Caco-2 (cell line): ENCODE measurements around the gene EIF3L. TPM values are rescaled to one million over a fixed set of nuclear protein-coding genes. Genes with fewer than 3 reads are reported as not detected.

Experiments used
- BruUV-seq: library from RNA; stranded (reverse); fragments of 400-500 nt; replicated peaks from 2 replicates; lab custom pipeline; 2021; lab: Mats Ljungman, UMichigan
- CTCF ChIA-PET: fragments of 300-600 bp; sonication (Branson Sonifier 250); formaldehyde crosslinking; loops from one replicate; lab custom pipeline; 2022; ENCODE audit warnings: antibody characterized with exemption; lab: Charles Lee
- POLR2A ChIA-PET: fragments of 300-600 bp; sonication (Branson Sonifier 250); formaldehyde crosslinking; loops from one replicate; lab custom pipeline; 2022; ENCODE audit warnings: antibody characterized with exemption; lab: Charles Lee
- DNase-seq, 2 experiments: peaks; one replicate each; pipeline versions ENCODE4 v3.0.0 to v3.0.0-alpha.2; 2020 to 2022
- H3K27me3 ChIP-seq: replicated peaks from 2 replicates; pipeline ENCODE4 v1.6.0; 2011; ENCODE audit warnings: low read length; ENCODE audit not compliant: control insufficient read depth, insufficient read depth
- H3K36me3 ChIP-seq: 2 replicates; pipeline ENCODE4 v1.5.1; 2011; ENCODE audit warnings: low read length; ENCODE audit not compliant: control insufficient read depth, insufficient read depth
- H3K4me1 ChIP-seq: fragments of 250-450 bp; sonication (Bioruptor Pico); 2 replicates; pipeline ENCODE4 v1.5.1; 2020; ENCODE audit warnings: mild to moderate bottlenecking
- H3K4me3 ChIP-seq: 2 replicates; pipeline ENCODE4 v1.5.1; 2011; ENCODE audit warnings: low read depth, mild to moderate bottlenecking, control low read depth, low read length
- H3K9me3 ChIP-seq: fragments of 250-450 bp; sonication (Bioruptor Pico); 2 replicates; pipeline ENCODE4 v1.5.1; 2020; ENCODE audit warnings: mild to moderate bottlenecking, moderate library complexity
- H3K27ac Mint-ChIP-seq: one replicate; pipeline ENCODE4 v1.8.0; 2022; ENCODE audit warnings: mixed read lengths; ENCODE audit not compliant: unreplicated experiment
- H3K27me3 Mint-ChIP-seq: one replicate; pipeline ENCODE4 v1.8.0; 2022; ENCODE audit warnings: mixed read lengths; ENCODE audit not compliant: insufficient read depth, unreplicated experiment
- H3K36me3 Mint-ChIP-seq: one replicate; pipeline ENCODE4 v1.8.0; 2022; ENCODE audit warnings: mild to moderate bottlenecking, mixed read lengths; ENCODE audit not compliant: insufficient read depth, unreplicated experiment
- H3K4me1 Mint-ChIP-seq: one replicate; pipeline ENCODE4 v1.8.0; 2022; ENCODE audit warnings: low read depth, mixed read lengths; ENCODE audit not compliant: unreplicated experiment
- H3K4me3 Mint-ChIP-seq: one replicate; pipeline ENCODE4 v1.8.0; 2022; ENCODE audit warnings: mild to moderate bottlenecking, moderate library complexity, mixed read lengths; ENCODE audit not compliant: unreplicated experiment
- H3K9me3 Mint-ChIP-seq: one replicate; pipeline ENCODE4 v1.8.0; 2022; ENCODE audit warnings: mixed read lengths; ENCODE audit not compliant: unreplicated experiment
- CTCF ChIP-seq, 2 experiments: fragments of 200-600 bp in 1 of 2; IDR thresholded peaks; 1 replicate in 1 of 2; 2 replicates in 1 of 2; pipeline versions ENCODE4 v1.5.1 to v1.8.0; 2011 to 2022; ENCODE audit warnings: antibody characterized with exemption in 1 of 2, control low read depth in 1 of 2, inconsistent platforms in 1 of 2, low read depth in 1 of 2, low read length in 1 of 2, mild to moderate bottlenecking in 1 of 2, moderate library complexity in 1 of 2; ENCODE audit not compliant: insufficient read depth in 1 of 2, severe bottlenecking in 1 of 2, unreplicated experiment in 1 of 2
- intact Hi-C: fragments of 100-400 bp; cut with micrococcal nuclease; formaldehyde crosslinking; loops from one replicate; pipeline ENCODE4 v1.10.0; 2022; ENCODE audit not compliant: unreplicated experiment
- total RNA-seq: library from RNA; stranded (reverse); gene quantifications from 2 replicates; pipeline ENCODE4 v1.2.3, GENCODE V29; 2022

Gene EIF3L
- total RNA-seq, 1 experiment from 2014 or later, result 554 TPM

DNA sequence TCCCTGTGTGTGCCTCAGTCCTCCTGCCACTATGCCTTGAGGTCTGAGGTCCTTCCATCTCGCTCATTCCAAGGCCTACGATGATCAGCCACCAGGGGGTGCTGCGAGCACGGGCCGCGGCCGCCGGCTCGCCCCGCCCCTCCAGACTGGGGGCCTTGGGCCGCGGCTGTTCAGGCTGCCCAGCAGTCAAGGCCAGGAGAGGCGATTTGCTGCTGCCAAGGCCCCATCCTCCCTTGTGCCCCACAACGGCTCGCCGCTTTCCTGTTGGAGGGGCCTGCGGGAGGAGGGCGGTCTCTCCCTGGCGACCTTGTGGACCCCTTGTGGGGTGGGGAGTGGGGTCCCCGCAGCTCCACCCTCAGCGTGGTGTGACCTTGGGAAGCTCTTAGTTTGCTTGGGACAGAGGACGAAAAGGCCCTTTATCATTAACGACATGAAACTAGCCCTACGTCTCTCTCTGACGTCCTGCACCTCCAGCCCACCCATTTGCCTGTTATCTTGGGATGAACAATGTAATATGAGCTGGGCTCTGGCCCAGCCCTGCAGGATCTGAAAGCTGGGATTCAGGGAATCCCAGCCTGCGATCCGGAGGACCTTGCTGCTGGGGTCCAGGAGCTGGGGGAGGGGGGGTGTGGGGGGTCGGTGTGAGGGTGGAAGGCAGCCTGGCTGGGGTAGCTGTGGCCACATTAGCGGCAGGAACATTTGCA, 31.4 kb upstream of the EIF3L start:
- TF ChIP-seq CTCF (IDR thresholded peaks at IDR 0.05; ENCODE audit: insufficient read depth in 1 of 2, low read depth in 1 of 2, low read length in 1 of 2, severe bottlenecking in 1 of 2, unreplicated experiment in 1 of 2), result peak; percentile 85 to 87
- Mint-ChIP-seq H3K27me3 (no peaks in the 10 kb centered on the region), H3K9me3 (no peaks in the 10 kb centered on the region), H3K27ac (no peak overlapping the region), H3K36me3 (peaks cover 49% of the 10 kb centered on the region), H3K4me1 (peaks cover 12% of the 10 kb centered on the region), H3K4me3 (peak overlapping the region; percentile 37)
- ChIA-PET POLR2A (interaction anchor here (0.7 to 1.8 kb wide), 3 partner anchors 10 to 401 kb away, joined by 4 to 13 read pairs (median 4); partner anchors contain the start of genes ANKRD54 and GCAT), CTCF (interaction anchor here (0.6 to 3.3 kb wide), 13 partner anchors 10 to 1337 kb away, joined by 3 to 41 read pairs (median 3); partner anchors contain the start of genes GCAT and MICALL1)
- H3K27me3 ChIP-seq, result no peaks in the 10 kb centered on the region
- H3K9me3 ChIP-seq, result no peaks in the 10 kb centered on the region
- DNase-seq, result peak; percentile 72 to 91
- intact Hi-C loops, result loop anchor here (1.0 kb wide), 2 partner anchors 45 to 147 kb away; no protein-coding TSS in a partner anchor
- peaks cover 9% of the 10 kb centered on the region for H3K4me1 ChIP-seq
- BruUV-seq, result no TSS peak
- no peak overlapping the region for H3K4me3 ChIP-seq
- H3K36me3 ChIP-seq, result peaks cover 1% of the 10 kb centered on the region

- ChIA-PET CTCF (interaction anchor here (0.6 to 3.3 kb wide), 5 partner anchors 11 to 97 kb away, joined by 3 to 41 read pairs (median 4); partner anchors contain the start of gene GCAT), POLR2A (interaction anchor here (0.7 to 1.8 kb wide), 2 partner anchors 11 to 401 kb away, joined by 4 to 13 read pairs; partner anchors contain the start of gene GCAT)
- H3K9me3 Mint-ChIP-seq, result no peaks in the 10 kb centered on the region
- intact Hi-C loops, result no loop called here
- H3K4me3 Mint-ChIP-seq, result no peak overlapping the region
- peaks cover 12% of the 10 kb centered on the region for H3K4me1 Mint-ChIP-seq
- Histone ChIP-seq H3K9me3 (no peaks in the 10 kb centered on the region), H3K27me3 (no peaks in the 10 kb centered on the region), H3K36me3 (peaks cover 1% of the 10 kb centered on the region), H3K4me1 (peaks cover 9% of the 10 kb centered on the region), H3K4me3 (no peak overlapping the region)
- no TSS peak for BruUV-seq
- no peak for TF ChIP-seq CTCF (IDR thresholded peaks at IDR 0.05; ENCODE audit: insufficient read depth in 1 of 2, low read depth in 1 of 2, low read length in 1 of 2, severe bottlenecking in 1 of 2, unreplicated experiment in 1 of 2)
- no peaks in the 10 kb centered on the region for H3K27me3 Mint-ChIP-seq
- H3K27ac Mint-ChIP-seq, result no peak overlapping the region
- H3K36me3 Mint-ChIP-seq, result peaks cover 42% of the 10 kb centered on the region
- DNase-seq, result no peak
Observed at GRCh38 chr22:37818409-37819104, 30.7 kb upstream of the EIF3L start.

- Mint-ChIP-seq H3K27ac (no peak overlapping the region), H3K27me3 (no peaks in the 10 kb centered on the region), H3K36me3 (peaks cover 37% of the 10 kb centered on the region), H3K4me1 (peaks cover 12% of the 10 kb centered on the region), H3K9me3 (no peaks in the 10 kb centered on the region), H3K4me3 (no peak overlapping the region)
- BruUV-seq, result no TSS peak
- Histone ChIP-seq H3K36me3 (peaks cover 1% of the 10 kb centered on the region), H3K27me3 (no peaks in the 10 kb centered on the region), H3K4me3 (no peak overlapping the region), H3K4me1 (peaks cover 9% of the 10 kb centered on the region), H3K9me3 (no peaks in the 10 kb centered on the region)
- CTCF ChIA-PET, result interaction anchor here (3.3 kb wide), 1 partner anchor 44 kb away, joined by 41 read pairs; no protein-coding TSS in a partner anchor
- POLR2A ChIA-PET, result no interaction called here
- TF ChIP-seq CTCF (IDR thresholded peaks at IDR 0.05; ENCODE audit: insufficient read depth in 1 of 2, low read depth in 1 of 2, low read length in 1 of 2, severe bottlenecking in 1 of 2, unreplicated experiment in 1 of 2), result no peak
- intact Hi-C loops, result no loop called here
- no peak for DNase-seq
Observed at GRCh38 chr22:37819105-37819433, 30.1 kb upstream of the EIF3L start.
